HepG2 (cell line): ENCODE measurements around the gene FAM89B. TPM values are rescaled to one million over a fixed set of nuclear protein-coding genes. Genes with fewer than 3 reads are reported as not detected.

Experiments
- ATAC-seq: fragments of 200-7000 bp; cut with Tn5 transposase; 3 replicates; pipeline ENCODE4 v1.9.1; 2020; ENCODE audit warnings: mild to moderate bottlenecking, moderate library complexity
- BruUV-seq: library from RNA; stranded (reverse); fragments of 400-500 nt; replicated peaks from 2 replicates; lab custom pipeline; 2021; lab: Mats Ljungman, UMichigan
- CTCF ChIA-PET: fragments of 300-600 bp; formaldehyde crosslinking; extraction: SDS; loops from one replicate; lab custom pipeline; 2021; ENCODE audit warnings: low total read pairs, inconsistent platforms, low intra/inter-chr PET ratio; lab: Yijun Ruan, JAX
- POLR2A ChIA-PET: fragments of 350-600 bp; sonication (Branson Sonifier 250); formaldehyde crosslinking; loops from one replicate; lab custom pipeline; 2020; ENCODE audit warnings: antibody characterized with exemption, inconsistent platforms; lab: Yijun Ruan, JAX
- DNase-seq: peaks from one replicate; pipeline ENCODE4 v3.0.0-alpha.2; 2015; ENCODE audit warnings: low spot score
- FAIRE-seq: peaks from 3 replicates; lab custom pipeline; 2011; peaks lifted over from hg19 to GRCh38; lab: Jason Lieb, UNC
- H2AFZ ChIP-seq: one replicate; pipeline ENCODE4 v1.6.1; 2011; ENCODE audit warnings: low read length, inconsistent platforms
- H3K27ac ChIP-seq: fragments of 300-600 bp; 3 replicates; pipeline ENCODE4 v1.8.0; 2011; ENCODE audit warnings: mixed run types, mild to moderate bottlenecking, mixed read lengths, low read length, inconsistent platforms; ENCODE audit not compliant: insufficient read depth; ENCODE audit errors: extremely low read length
- H3K27me3 ChIP-seq, 2 experiments: fragments of 200-600 bp in 1 of 2; 2 replicates in 1 of 2; 3 replicates in 1 of 2; pipeline versions ENCODE4 v1.6.0 to v1.8.0; 2011; ENCODE audit warnings: low read length in 2 of 2, mild to moderate bottlenecking in 2 of 2, moderate library complexity in 2 of 2, inconsistent platforms in 1 of 2; ENCODE audit not compliant: insufficient read depth in 2 of 2, control insufficient read depth in 1 of 2
- H3K36me3 ChIP-seq, 2 experiments: fragments of 200-600 bp in 1 of 2; replicated peaks in 1 of 2; 2 replicates in 1 of 2; 3 replicates in 1 of 2; pipeline versions ENCODE4 v1.5.1 to v1.8.0; 2011; ENCODE audit warnings: low read length in 2 of 2, inconsistent platforms in 1 of 2; ENCODE audit not compliant: insufficient read depth in 2 of 2, control insufficient read depth in 1 of 2
- H3K4me1 ChIP-seq: 2 replicates; pipeline ENCODE4 v1.5.1; 2012; ENCODE audit warnings: low read length, inconsistent platforms; ENCODE audit not compliant: insufficient read depth
- H3K4me2 ChIP-seq: 2 replicates; pipeline ENCODE4 v1.6.0; 2011; ENCODE audit warnings: low read depth, low read length, inconsistent platforms
- H3K4me3 ChIP-seq, 3 experiments: fragments of 200-600 bp in 1 of 3; sonication (generic), shearing (Covaris generic) in 1 of 3; replicated peaks in 1 of 3; 2 replicates each; pipeline ENCODE4 v1.5.1; 2011 to 2016; ENCODE audit warnings: low read length in 3 of 3, inconsistent platforms in 2 of 3, low read depth in 2 of 3, mild to moderate bottlenecking in 2 of 3, control low read depth in 1 of 3, mixed read lengths in 1 of 3; ENCODE audit not compliant: insufficient read depth in 1 of 3
- H3K79me2 ChIP-seq: one replicate; pipeline ENCODE4 v1.6.1; 2011; ENCODE audit warnings: low read length, inconsistent platforms; ENCODE audit not compliant: insufficient read depth
- H3K9ac ChIP-seq: 2 replicates; pipeline ENCODE4 v1.6.0; 2011; ENCODE audit warnings: mild to moderate bottlenecking, low read depth, low read length, inconsistent platforms; ENCODE audit not compliant: insufficient read depth
- H3K9me3 ChIP-seq: 2 replicates; pipeline ENCODE4 v1.5.1; 2012; ENCODE audit warnings: mild to moderate bottlenecking, low read length
- H4K20me1 ChIP-seq: 2 replicates; pipeline ENCODE4 v1.6.0; 2011; ENCODE audit warnings: inconsistent platforms, mild to moderate bottlenecking, low read length, moderate library complexity; ENCODE audit not compliant: insufficient read depth
- AGO2 ChIP-seq: fragments of 200-400 bp; formaldehyde crosslinking; optimal IDR thresholded peaks from 2 replicates; pipeline ENCODE3; 2017; ENCODE audit warnings: mild to moderate bottlenecking, low read depth, low read length, moderate library complexity
- KDM6A ChIP-seq: IDR thresholded peaks from 2 replicates; pipeline ENCODE4 v1.6.1; 2016; ENCODE audit warnings: low read depth
- KLF16 ChIP-seq, 2 experiments: sonication (generic) in 1 of 2; formaldehyde crosslinking in 1 of 2; IDR thresholded peaks; 2 replicates each; pipeline versions ENCODE4 v1.6.1 to v1.8.0; 2016 to 2023; ENCODE audit warnings: missing genetic modification reagents in 2 of 2, missing compliant biosample characterization in 1 of 2
- KMT2B ChIP-seq: IDR thresholded peaks from 2 replicates; pipeline ENCODE4 v1.6.1; 2016; ENCODE audit warnings: missing genetic modification reagents, missing compliant biosample characterization
- POLR2A ChIP-seq, 2 experiments: IDR thresholded peaks; 2 replicates each; pipeline ENCODE4 v1.6.1; 2011; ENCODE audit warnings: low read depth in 2 of 2, low read length in 2 of 2, mild to moderate bottlenecking in 1 of 2, moderate library complexity in 1 of 2; ENCODE audit not compliant: insufficient read depth in 1 of 2
- RBFOX2 ChIP-seq: fragments of 200-400 bp; formaldehyde crosslinking; IDR thresholded peaks from 2 replicates; pipeline ENCODE4 v1.6.1; 2017; ENCODE audit warnings: low read depth, mild to moderate bottlenecking, low read length
- RBM22 ChIP-seq: fragments of 200-400 bp; formaldehyde crosslinking; optimal IDR thresholded peaks from 2 replicates; pipeline ENCODE3; 2017; ENCODE audit warnings: mild to moderate bottlenecking, low read length, moderate library complexity
- SNAPC2 ChIP-seq: sonication (generic); formaldehyde crosslinking; IDR thresholded peaks from 2 replicates; pipeline ENCODE4 v1.8.1; 2022; ENCODE audit warnings: mild to moderate bottlenecking, missing genetic modification reagents
- ZMAT3 ChIP-seq: sonication (generic); formaldehyde crosslinking; conservative IDR thresholded peaks from 2 replicates; pipeline ENCODE4 v1.7.0; 2021; ENCODE audit warnings: missing genetic modification reagents
- ZNF33B ChIP-seq: sonication (generic); formaldehyde crosslinking; IDR thresholded peaks from 2 replicates; pipeline ENCODE4 v1.5.1; 2020; ENCODE audit warnings: mild to moderate bottlenecking, missing genetic modification reagents
- ZNF841 ChIP-seq: sonication (generic); formaldehyde crosslinking; IDR thresholded peaks from 2 replicates; pipeline ENCODE4 v1.8.1; 2023; ENCODE audit warnings: missing genetic modification reagents, borderline replicate concordance
- WGBS: methylation state at CpG from one replicate; pipeline ENCODE4 v1.1.6; 2017; ENCODE audit warnings: low lambda C conversion rate; 5-methylcytosine and 5-hydroxymethylcytosine counted together
- in situ Hi-C: cut with HindIII; loops from 2 replicates; pipeline ENCODE4 v1.10.0; 2017; ENCODE audit warnings: low pct_unique_long_range_greater_than_20kb; ENCODE audit not compliant: extremely low pct_ligation_motif_present
- intact Hi-C: fragments of 100-400 bp; cut with micrococcal nuclease; formaldehyde crosslinking; loops from one replicate; pipeline ENCODE4 v1.10.0; 2022; ENCODE audit not compliant: unreplicated experiment
- polyA plus RNA-seq, 8 experiments: library from polyadenylated mRNA; depleted of rRNA in 3 of 8; stranded (reverse) in 7 of 8; unstranded in 1 of 8; fragments of >200 nt; fragmentation: Illumina TruSeq in 4 of 8; extraction: Trizol in 4 of 8; gene quantifications; 2 replicates each; pipeline versions ENCODE4 v1.2.1 to v1.2.3, GENCODE V29; 2011 to 2016; ENCODE audit warnings: low read depth in 4 of 8, missing spikeins in 1 of 8, mixed read lengths in 1 of 8; ENCODE audit not compliant: insufficient read depth in 1 of 8
- total RNA-seq, 5 experiments: library from RNA; depleted of rRNA; stranded (reverse); fragments of >200 nt; fragmentation: Illumina TruSeq; extraction: Trizol; gene quantifications; 2 replicates each; pipeline ENCODE4 v1.2.3, GENCODE V29; 2016; ENCODE audit warnings: low read depth in 1 of 5

The FAM89B gene
- total and polyA plus RNA-seq, 2 of the 13 experiments (the other 11 are each of a cell fraction or from before 2014, with no cell fraction given), result 5.7 to 8.0 TPM

- WGBS, result 97% methylated on average over 28 of the region's 49 CpGs
- H3K9ac ChIP-seq, result no peak overlapping the region
- H3K9me3 ChIP-seq, result no peaks in the 10 kb centered on the region
- DNase-seq, result no peak
- intact Hi-C loops, result no loop called here
- 0 out of 2 replicates have a peak, but pooled peaks cover 3% of the 10 kb centered on the region for H4K20me1 ChIP-seq
- no peak overlapping the region for H3K27ac ChIP-seq
- no peak for FAIRE-seq
- BruUV-seq, result no TSS peak
- H3K27me3 ChIP-seq, result no peaks in the 10 kb centered on the region
- POLR2A ChIA-PET, result interaction anchor here (1.0 to 6.0 kb wide), 2 partner anchors 11 to 14 kb away, joined by 3 to 47 read pairs; partner anchors contain the start of genes MAP3K11 and PCNX3
- H3K36me3 ChIP-seq, result peaks cover 14 to 31% of the 10 kb centered on the region in 2 experiments
- no peaks in the 10 kb centered on the region for H3K79me2 ChIP-seq
- H2AFZ ChIP-seq, result no peak overlapping the region
- CTCF ChIA-PET, result no interaction called here
- no peak overlapping the region for H3K4me2 ChIP-seq
- TF ChIP-seq ZNF841 (CRISPR knock-in tag) (no peak), POLR2A (IDR thresholded peaks at IDR 0.05; ENCODE audit: insufficient read depth in 1 of 2, low read depth in 2 of 2, low read length in 2 of 2) (peak in 1 of 2 experiments; percentile 54; a peak in 1 of 4 replicates), AGO2 (peak; percentile 97), RBM22 (peak; percentile 52)
- H3K4me3 ChIP-seq, result no peak overlapping the region
- in situ Hi-C loops, result no loop called here
- no peak for ATAC-seq
- H3K4me1 ChIP-seq, result no peaks in the 10 kb centered on the region
Observed at GRCh38 chr11:65599216-65599954, 27.0 kb downstream of the FAM89B start.

GRCh38 chr11:65599955-65600246, 27.6 kb downstream of the FAM89B start:
- Histone ChIP-seq H3K36me3 (peaks cover 14 to 36% of the 10 kb centered on the region in 2 experiments), H3K4me3 (no peak overlapping the region), H4K20me1 (0 out of 2 replicates have a peak, but pooled peaks cover 3% of the 10 kb centered on the region), H3K27ac (no peak overlapping the region), H3K4me2 (no peak overlapping the region), H2AFZ (no peak overlapping the region), H3K4me1 (no peaks in the 10 kb centered on the region), H3K9me3 (no peaks in the 10 kb centered on the region), H3K27me3 (no peaks in the 10 kb centered on the region), H3K79me2 (no peaks in the 10 kb centered on the region), H3K9ac (no peak overlapping the region)
- ATAC-seq (0 out of 3 replicates have a peak, but pooled peaks have one; percentile 4), DNase-seq (no peak), FAIRE-seq (no peak)
- in situ Hi-C loops, result no loop called here
- CTCF ChIA-PET, result no interaction called here
- no TSS peak for BruUV-seq
- TF ChIP-seq SNAPC2 (CRISPR knock-in tag) (no peak), AGO2 (peak; percentile 11), ZMAT3 (CRISPR knock-in tag) (no peak), RBFOX2 (peak; percentile 57; the same call in 1 of the 2 replicates), RBM22 (peak; percentile 60), ZNF33B (CRISPR knock-in tag) (no peak), KMT2B (CRISPR knock-in tag) (no peak), KLF16 (CRISPR knock-in tag; IDR thresholded peaks at IDR 0.05) (no peak), KDM6A (CRISPR knock-in tag) (no peak)
- WGBS, result 100% methylated on average over 1 of the region's 6 CpGs
- intact Hi-C loops, result no loop called here
- POLR2A ChIA-PET, result interaction anchor here (0.6 to 6.0 kb wide), 3 partner anchors 11 to 63 kb away, joined by 3 to 47 read pairs (median 3); partner anchors contain the start of genes MAP3K11 and PCNX3
